Heart right ventricle (tissue), 16 donors: ENCODE data around the gene SP4. TPM values are rescaled to one million over a fixed set of nuclear protein-coding genes. Genes with fewer than 3 reads are reported as not detected.

Experiments
- ATAC-seq, 8 donors: fragments of 200-7000 bp; cut with Tn5 transposase; one replicate each; pipeline ENCODE4 v1.9.1; 2020; ENCODE audit warnings: mild to moderate bottlenecking in 8 of 8, moderate library complexity in 8 of 8, moderate number of reproducible peaks in 1 of 8
- DNase-seq, 2 donors: peaks; one replicate each; pipeline ENCODE4 v3.0.0-alpha.2; 2020
- H3K27ac ChIP-seq, 10 donors: fragments of 200-600 bp; sonication (generic) in 2 of 10; one replicate each; pipeline versions ENCODE4 v1.5.0 to v1.8.0; 2020 to 2022; ENCODE audit warnings: mild to moderate bottlenecking in 3 of 10
- H3K27me3 ChIP-seq, 7 donors: fragments of 200-600 bp; one replicate each; pipeline ENCODE4 v1.8.0; 2021 to 2022; ENCODE audit warnings: mild to moderate bottlenecking in 2 of 7
- H3K36me3 ChIP-seq, 9 donors: fragments of 200-600 bp; sonication (generic) in 1 of 9; one replicate each; pipeline versions ENCODE4 v1.5.0 to v1.8.0; 2020 to 2022; ENCODE audit warnings: mild to moderate bottlenecking in 2 of 9
- H3K4me1 ChIP-seq, 9 donors: fragments of 200-600 bp; sonication (generic) in 1 of 9; one replicate each; pipeline versions ENCODE4 v1.5.0 to v1.8.0; 2020 to 2022; ENCODE audit warnings: mild to moderate bottlenecking in 4 of 9
- H3K4me3 ChIP-seq, 10 donors: fragments of 200-600 bp; sonication (generic) in 2 of 10; one replicate each; pipeline versions ENCODE4 v1.5.0 to v1.8.0; 2020 to 2022; ENCODE audit warnings: mild to moderate bottlenecking in 7 of 10, moderate library complexity in 2 of 10
- H3K9me3 ChIP-seq, 11 donors: fragments of 200-600 bp in 10 of 11; sonication (generic) in 2 of 11; one replicate each; pipeline versions ENCODE4 v1.5.0 to v1.8.0; 2013 to 2022; ENCODE audit warnings: mild to moderate bottlenecking in 2 of 11, control low read depth in 1 of 11, moderate library complexity in 1 of 11
- CTCF ChIP-seq, 9 donors: fragments of 200-600 bp; sonication (generic) in 2 of 9; IDR thresholded peaks; one replicate each; pipeline versions ENCODE4 v1.5.0 to v1.8.0; 2021 to 2022; ENCODE audit warnings: antibody characterized with exemption in 9 of 9, mild to moderate bottlenecking in 5 of 9, moderate library complexity in 1 of 9
- WGBS, 2 donors: extraction: QIAGEN DNeasy Blood & Tissue Kit; methylation state at CpG; one replicate each; pipeline ENCODE4 v1.1.7; 2013; ENCODE audit warnings: inconsistent platforms in 1 of 2; 5-methylcytosine and 5-hydroxymethylcytosine counted together
- intact Hi-C, 10 donors: fragments of 100-400 bp; cut with DNase I; formaldehyde crosslinking; loops; one replicate each; pipeline versions ENCODE4 v1.11.1 to v1.14.2; 2022
- polyA plus RNA-seq, 2 donors: library from polyadenylated mRNA; stranded (reverse); fragments of 200-250 nt; gene quantifications; one replicate each; pipeline ENCODE4 v1.2.3, GENCODE V29; 2013
- total RNA-seq, 10 donors: library from RNA; stranded (reverse); fragmentation: NEBNext Ultra II Directional in 3 of 10; extraction: Animal tissue kit (Norgen Biotek cat#: 25700) in 3 of 10; gene quantifications; one replicate each; pipeline versions ENCODE4 v1.2.1 to v1.2.4, GENCODE V29; 2021 to 2023
- donor health status: Arrhythmogenic right ventricular cardiomyopathy.
- donor health status: ischemic (EF 13 %, LVEDD 7.1; RV severe dilation, severe dysfunction).
- donor health status: healthy with polysubstance abuse.
- donor health status: DM: no; HTN: yes; CAD: no.
- donor health status: DM: no; HTN: no; CAD: no.
- donor health status: ischemic (EF 25% LVEDD 6.9; RV normal size, moderate dysfunction).
- donor health status: ischemic (EF 25% LVEDD 5.7; RV mildly dilated, moderate dysfunction).
- donor health status: healthy.
- donor health status: DM: yes; HTN: yes; CAD: no.
- donor health status: Ischemic cardiomyopathy.
- donor health status: ischemic (EF 35%, LVEDD 5.7; RV mildly dilated, moderate dysfunction).
- donor health status: nonischemic (EF 11% LVEDD 7.7; RV severe dilation, severe dysfunction).
- donor health status: DM: yes; HTN: yes; CAD: no.
- donor health status: PGD.
- donor health status: ischemic (EF 29% LVEDD 5.4; RV normal size, mild dysfunction).
- donor health status: nonischemic (EF 23%, LVEDD 6.1; RV moderate dilation, normal function).

Gene SP4
- total and polyA plus RNA-seq, 12 donors = 1.6 to 9.9 (median 6.5) TPM

- ATAC-seq = no peak
- H3K9me3 ChIP-seq = peaks cover 0 to 30% (median 0%) of the 10 kb centered on the region in 11 donors
- no peak for DNase-seq
- no peak overlapping the region for H3K27ac ChIP-seq
- TF ChIP-seq CTCF (IDR thresholded peaks at IDR 0.05) = no peak
- 74 to 81% methylated on average over 5 of the region's 5 CpGs for WGBS, 2 donors
- H3K4me3 ChIP-seq = no peak overlapping the region
- H3K36me3 ChIP-seq = peaks cover 0 to 35% (median 0%) of the 10 kb centered on the region in 9 donors
- intact Hi-C loops = no loop called here
- no peaks in the 10 kb centered on the region for H3K27me3 ChIP-seq
- no peaks in the 10 kb centered on the region for H3K4me1 ChIP-seq
Observed at GRCh38 chr7:21450941-21451340, 23.1 kb downstream of the SP4 start.

GRCh38 chr7:21454182-21454581 is 26.3 kb downstream of the SP4 start:
- ATAC-seq (no peak), DNase-seq (no peak)
- TF ChIP-seq CTCF (IDR thresholded peaks at IDR 0.05) = no peak
- Histone ChIP-seq H3K9me3 (peaks cover 0 to 30% (median 0%) of the 10 kb centered on the region in 11 donors), H3K27me3 (no peaks in the 10 kb centered on the region), H3K4me3 (no peak overlapping the region), H3K36me3 (peaks cover 0 to 34% (median 0%) of the 10 kb centered on the region in 9 donors), H3K4me1 (peaks cover 0 to 8% (median 5%) of the 10 kb centered on the region in 9 donors), H3K27ac (no peak overlapping the region)
- intact Hi-C loops = no loop called here

- peaks cover 0 to 30% (median 0%) of the 10 kb centered on the region in 11 donors for H3K9me3 ChIP-seq
- WGBS, 2 donors = 71 to 81% methylated on average over 1 of the region's 1 CpG
- intact Hi-C loops = no loop called here
- no peak overlapping the region for H3K4me3 ChIP-seq
- peaks cover 0 to 12% (median 5%) of the 10 kb centered on the region in 9 donors for H3K4me1 ChIP-seq
- ATAC-seq (no peak), DNase-seq (no peak)
- H3K27me3 ChIP-seq = no peaks in the 10 kb centered on the region
- H3K36me3 ChIP-seq = peaks cover 0 to 41% (median 0%) of the 10 kb centered on the region in 9 donors
- no peak overlapping the region for H3K27ac ChIP-seq
- TF ChIP-seq CTCF (IDR thresholded peaks at IDR 0.05) = no peak
Observed at GRCh38 chr7:21454906-21455305, 27.0 kb downstream of the SP4 start.

- H3K36me3 ChIP-seq = peaks cover 0 to 17% (median 0%) of the 10 kb centered on the region in 9 donors
- TF ChIP-seq CTCF (IDR thresholded peaks at IDR 0.05) = no peak
- H3K4me1 ChIP-seq = peaks cover 0 to 12% (median 5%) of the 10 kb centered on the region in 9 donors
- no peak overlapping the region for H3K4me3 ChIP-seq
- ATAC-seq = no peak
- intact Hi-C loops = no loop called here
- no peaks in the 10 kb centered on the region for H3K27me3 ChIP-seq
- WGBS, 2 donors = 99 to 100% methylated on average over 25 to 26 of the region's 26 CpGs
- DNase-seq = no peak
- H3K9me3 ChIP-seq = peaks cover 0 to 6% (median 0%) of the 10 kb centered on the region in 11 donors
- no peak overlapping the region for H3K27ac ChIP-seq
Observed at GRCh38 chr7:21461282-21461681, 33.4 kb downstream of the SP4 start.
